ENCODE data around the gene RNF208.

Gene RNF208

DNA sequence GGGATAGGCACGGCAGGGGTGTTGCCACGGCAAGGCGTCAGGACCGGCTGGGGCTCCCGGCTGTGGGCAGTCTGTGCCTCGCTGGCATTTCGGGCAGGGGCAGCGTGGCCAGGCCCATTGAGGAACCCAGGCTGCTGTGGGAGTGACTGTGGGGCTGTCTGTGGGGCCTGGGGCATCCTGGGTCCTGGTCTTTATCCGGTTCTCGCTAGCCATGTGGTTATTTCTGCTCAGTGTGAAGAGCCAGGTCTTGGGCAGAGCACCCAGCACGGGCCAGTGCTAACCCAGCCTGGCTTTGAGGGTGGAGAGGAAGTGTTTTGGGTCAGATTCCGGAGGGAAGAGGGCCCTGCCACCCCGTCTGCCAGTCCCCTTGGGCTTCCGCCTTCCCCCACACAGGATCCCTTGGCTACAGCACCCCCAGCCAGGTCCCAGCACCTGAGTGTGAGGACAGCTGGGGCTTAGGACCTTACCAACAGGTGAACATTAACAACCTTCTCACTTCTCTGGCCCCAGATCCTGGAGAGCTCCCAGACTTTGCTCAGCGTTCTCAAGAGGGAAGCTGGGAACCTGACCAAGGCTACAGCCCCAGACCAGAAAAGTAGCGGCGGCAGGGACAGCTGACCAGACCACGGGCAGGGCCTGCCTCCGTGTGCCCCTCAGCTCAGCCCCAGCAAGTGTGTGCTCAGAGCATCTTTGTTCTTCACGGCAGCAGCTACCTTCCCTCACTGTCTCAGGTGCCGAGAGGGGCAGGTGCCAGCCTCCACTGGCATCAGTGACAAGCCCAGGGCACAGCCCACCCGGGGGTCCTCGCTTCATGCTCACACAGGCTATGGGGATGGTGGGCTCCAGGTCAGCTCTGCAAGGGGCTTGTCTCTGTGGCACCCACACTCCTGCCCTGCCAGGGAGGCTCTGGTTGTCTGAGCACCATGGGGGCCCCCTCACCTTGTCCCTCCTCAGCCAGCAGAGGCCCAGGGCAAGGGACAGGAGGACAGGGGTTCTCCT lies 32.4 kb downstream of the RNF208 start:
- DNase-seq = no peak

DNA sequence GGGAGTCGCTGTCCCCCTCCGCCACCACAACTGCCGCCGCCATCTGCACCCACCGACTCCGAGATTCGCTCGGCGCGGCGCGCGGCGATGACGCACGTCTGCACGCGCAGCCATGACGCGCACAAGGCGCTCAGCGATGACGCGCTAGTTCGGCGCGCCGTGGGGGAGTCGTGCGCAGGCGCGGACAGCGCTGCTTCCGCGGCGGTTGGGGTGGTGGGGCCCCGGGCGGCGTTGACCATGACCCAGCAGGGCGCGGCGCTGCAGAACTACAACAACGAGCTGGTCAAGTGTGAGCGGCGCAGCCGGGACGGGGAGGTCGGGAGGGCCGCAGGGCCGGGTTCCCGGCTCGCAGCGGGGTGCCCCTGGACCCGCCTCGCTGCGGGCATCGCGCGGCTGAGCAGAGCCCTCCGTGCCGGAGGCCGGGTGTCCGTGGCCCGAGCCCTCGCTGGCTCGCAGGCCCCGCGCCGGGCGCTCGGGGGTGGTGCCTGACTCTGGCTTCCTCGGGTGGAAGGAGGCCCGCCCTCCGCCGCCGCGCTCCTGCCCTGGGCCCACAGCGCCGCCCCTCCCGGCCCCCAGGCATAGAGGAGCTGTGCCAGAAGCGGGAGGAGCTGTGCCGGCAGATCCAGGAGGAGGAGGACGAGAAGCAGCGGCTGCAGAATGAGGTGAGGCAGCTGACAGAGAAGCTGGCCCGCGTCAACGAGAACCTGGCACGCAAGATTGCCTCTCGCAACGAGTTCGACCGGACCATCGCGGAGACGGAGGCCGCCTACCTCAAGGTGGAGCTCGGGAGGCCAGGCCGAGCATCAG lies 33.3 kb downstream of the RNF208 start, which contains the start of the genes ANAPC2 and SSNA1:
Gene ANAPC2, minus strand, starts transcription at position 71 of the 807 bp plus-strand sequence. Its CDS starts 28 bp downstream, at position 43.
Gene SSNA1, plus strand, starts transcription at position 187 of the 807 bp plus-strand sequence. Its CDS starts 51 bp downstream, at position 238.
- DNase-seq = peak; percentile 94

DNA sequence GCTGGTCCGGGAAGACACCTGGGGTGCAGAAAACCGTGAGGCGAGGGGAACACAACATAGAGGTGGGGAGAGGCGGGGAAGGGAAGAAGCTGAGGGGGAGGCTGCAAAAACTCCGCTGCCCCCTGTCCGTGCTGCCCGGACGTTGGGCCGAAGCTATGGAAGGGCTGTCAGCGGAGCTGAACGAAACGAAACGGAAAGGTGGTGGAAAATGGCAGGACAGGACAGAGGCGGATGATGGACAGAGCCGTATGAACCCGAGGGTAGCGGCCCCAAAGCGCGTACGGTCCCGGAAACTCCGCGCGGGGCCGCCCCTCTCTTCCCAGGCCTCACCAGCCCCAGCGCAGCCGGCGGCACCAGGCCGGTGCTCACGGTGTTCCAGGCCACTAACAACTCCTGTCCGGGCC lies 34.0 kb downstream of the RNF208 start:
- DNase-seq = no peak

DNA sequence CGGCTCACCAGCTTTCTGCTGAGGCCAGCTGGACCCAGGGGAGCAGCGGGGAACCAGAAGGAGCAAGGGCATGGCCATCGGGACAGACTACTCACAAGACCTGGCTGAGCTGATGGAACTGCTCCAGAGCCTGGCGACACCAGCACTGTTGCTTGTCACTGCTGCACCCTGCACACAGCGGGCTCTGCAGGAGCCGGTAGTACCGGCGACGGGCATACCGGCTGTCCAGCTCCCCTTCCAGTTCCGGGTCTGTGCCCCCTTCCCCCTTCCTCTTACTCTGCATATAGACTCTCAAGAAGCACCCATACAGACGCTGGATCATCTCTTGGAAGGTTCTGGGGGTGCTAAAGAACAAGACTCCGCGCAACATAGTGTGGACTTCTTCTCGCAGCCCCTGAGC lies 34.7 kb downstream of the RNF208 start:
- DNase-seq = no peak

DNA sequence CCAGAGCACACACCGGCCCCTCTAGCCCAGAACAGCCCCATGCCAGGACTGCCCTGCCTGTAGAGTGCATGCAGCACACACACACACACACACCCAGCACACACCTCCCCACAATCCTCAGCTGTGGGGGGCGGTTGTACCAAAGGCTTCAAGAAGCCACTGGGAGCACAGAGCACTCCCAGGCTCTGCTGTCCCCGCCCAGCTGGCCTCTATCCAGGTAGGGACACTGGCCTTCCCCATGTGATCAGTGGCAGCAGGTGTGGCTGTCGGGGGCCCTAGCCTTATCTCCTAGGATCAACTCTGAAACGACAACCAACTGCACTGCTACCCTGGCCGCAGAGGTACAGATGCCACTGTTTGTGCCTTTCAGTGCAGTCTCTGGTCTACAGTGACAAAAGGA lies 35.7 kb downstream of the RNF208 start:
- no peak for DNase-seq

DNA sequence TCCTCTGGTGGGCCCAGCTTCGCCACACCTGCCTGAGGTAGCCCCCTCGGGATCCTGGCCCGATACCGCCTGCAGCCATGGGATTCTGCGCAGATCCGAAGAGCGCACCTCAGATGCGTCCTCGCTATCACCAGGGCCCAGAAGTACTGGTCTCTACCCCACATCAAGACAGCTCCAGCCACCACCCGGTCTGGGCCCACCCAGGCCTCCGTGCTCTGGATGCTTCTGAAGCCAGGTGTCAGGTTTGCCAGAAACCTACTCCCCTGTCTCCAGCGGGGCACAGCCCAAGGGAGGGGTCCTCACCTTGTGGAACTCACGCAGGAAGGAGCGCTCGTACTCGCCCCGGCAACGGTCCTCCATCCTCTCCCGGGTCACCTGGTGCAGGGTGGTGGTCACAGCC lies 36.1 kb downstream of the RNF208 start:
- DNase-seq = no peak

DNA sequence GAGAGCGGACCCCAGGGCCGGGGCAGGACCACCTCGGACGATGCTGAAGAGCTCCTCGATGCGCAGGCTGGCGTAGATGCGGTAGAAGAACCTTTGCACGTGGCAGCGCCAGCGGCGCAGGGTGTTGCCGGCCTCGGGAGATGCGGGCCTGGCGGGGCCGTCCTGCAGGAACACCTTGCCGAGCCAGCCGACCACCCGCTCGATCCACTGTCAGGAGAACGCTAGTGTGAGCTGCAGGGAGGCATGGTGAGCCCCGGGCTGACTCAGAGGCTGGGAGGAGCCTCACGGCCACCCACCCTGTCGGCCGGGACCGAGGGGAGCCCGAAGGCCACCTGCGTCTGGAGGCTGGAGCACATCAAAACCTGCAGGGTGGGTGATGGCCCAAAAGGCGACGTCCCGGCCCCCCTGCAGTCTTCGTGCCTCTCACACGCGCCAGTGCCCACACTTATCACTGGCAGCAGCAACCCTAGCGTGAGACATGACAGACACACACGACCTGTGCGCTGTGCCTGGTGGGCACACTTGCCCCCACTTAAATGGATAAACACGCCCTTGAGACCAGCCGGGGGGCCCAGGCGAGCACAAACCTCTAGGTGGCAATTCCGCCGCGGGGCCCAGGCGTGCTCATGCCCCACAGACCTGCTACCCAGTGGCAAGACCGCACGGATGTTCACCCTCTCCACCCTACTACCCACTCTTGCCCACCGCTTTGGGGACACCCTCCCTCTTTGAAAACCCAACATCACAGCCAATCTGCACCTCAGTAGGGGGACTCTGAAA lies 37.0 kb downstream of the RNF208 start:
- no peak for DNase-seq

DNA sequence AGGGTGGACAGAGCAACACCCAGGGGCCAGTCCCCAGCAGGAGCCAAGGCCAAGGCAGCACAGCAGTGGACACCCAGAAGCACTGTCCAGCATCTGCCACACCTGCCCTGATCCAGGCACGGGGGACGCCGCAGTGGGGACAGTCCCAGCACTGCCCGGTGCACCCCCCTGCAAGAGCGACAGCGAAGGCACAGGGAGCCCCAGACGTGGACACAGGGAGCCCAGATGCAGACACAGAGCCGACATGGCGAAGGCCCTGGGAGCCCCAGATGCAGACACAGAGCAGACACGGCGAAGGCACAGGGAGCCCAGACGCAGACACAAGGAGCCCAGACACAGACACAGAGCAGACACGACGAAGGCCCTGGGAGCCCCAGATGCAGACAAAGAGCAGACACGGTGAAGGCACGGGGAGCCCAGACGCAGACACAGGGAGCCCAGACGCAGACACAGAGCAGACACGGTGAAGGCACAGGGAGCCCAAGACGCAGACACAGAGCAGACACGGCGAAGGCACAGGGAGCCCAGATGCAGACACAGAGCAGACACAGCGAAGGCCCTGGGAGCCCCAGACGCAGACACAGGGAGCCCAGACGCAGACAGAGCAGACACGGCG lies 38.0 kb downstream of the RNF208 start:
- DNase-seq = no peak

DNA sequence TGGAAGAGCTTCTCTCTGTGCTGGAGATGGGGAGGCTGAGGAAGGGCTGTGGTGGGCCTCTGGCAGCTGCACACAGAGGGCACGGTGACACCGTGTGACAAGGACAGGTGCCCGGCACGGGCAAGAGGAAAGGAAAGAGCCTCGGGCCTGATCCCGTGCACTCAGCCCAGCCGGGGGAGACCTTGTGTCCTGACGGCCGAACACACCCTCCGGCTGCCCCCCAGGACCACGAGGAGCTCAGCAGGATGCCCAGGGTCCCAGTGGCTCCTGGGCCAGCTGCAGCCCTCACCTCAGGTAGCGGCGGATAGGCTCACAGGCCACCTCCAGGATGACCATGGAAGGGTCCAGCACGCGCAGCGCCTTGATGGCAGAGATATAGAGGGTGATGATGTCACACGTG lies 39.2 kb downstream of the RNF208 start:
- DNase-seq = no peak

DNA sequence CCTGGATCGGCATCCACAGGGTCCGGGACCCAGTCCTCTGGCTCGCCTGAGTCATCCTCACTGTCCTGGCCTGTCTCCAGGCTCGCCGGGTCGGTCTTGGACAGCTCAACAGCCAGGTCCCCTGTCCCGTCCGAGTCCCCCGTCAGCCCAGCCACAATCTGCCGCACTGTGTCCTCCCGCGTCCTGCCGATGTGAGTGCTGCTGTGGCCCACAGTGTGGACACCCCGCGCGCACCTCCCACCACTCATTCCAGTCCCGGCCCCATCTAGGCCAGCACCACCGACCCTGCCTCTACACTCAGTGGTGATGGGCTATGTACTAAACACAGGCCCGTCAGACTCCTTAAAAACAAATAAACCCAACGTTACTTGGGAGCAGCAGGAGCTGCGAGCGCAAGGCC lies 40.4 kb downstream of the RNF208 start:
- DNase-seq = no peak

DNA sequence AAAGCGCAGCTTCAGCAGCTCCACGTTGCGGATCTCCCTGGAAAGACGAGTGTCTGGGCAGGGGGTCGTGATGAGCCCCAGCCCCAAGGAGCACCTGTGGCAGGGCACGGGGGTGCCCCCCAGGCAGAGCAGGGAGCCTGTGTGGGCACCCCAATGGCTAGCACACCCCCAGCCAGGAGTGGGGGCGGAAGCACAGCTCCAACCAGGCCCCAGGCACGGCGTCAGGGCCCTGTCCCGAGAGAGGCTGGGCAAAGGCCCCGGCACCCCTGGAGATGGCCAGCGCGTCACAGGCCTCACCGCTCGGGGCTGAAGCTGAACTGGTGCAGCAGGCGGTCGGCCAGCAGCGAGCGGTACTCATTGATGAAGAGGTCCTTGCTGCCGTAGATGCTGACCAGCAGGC lies 41.5 kb downstream of the RNF208 start:
- DNase-seq = no peak

DNA sequence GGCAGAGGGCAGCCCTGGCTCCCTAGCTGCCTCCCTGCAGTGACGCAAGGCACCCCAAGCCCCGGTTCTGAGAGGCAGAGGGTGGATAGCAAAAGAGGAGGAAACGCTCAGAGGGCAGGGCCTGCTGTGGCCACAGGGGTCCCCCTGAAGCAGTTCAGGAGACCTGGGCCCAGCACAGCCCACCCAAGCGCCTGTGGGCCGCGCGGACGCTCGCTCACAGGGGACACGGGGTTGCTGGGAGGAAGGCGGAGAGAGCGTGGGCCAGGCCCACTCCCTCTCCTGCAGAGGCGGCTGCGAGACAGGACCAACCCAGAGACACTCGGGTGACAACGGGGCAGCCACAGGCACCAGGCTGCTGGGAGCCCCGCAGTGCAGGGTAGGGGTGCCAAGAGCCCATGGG lies 42.3 kb downstream of the RNF208 start:
- DNase-seq = no peak

DNA sequence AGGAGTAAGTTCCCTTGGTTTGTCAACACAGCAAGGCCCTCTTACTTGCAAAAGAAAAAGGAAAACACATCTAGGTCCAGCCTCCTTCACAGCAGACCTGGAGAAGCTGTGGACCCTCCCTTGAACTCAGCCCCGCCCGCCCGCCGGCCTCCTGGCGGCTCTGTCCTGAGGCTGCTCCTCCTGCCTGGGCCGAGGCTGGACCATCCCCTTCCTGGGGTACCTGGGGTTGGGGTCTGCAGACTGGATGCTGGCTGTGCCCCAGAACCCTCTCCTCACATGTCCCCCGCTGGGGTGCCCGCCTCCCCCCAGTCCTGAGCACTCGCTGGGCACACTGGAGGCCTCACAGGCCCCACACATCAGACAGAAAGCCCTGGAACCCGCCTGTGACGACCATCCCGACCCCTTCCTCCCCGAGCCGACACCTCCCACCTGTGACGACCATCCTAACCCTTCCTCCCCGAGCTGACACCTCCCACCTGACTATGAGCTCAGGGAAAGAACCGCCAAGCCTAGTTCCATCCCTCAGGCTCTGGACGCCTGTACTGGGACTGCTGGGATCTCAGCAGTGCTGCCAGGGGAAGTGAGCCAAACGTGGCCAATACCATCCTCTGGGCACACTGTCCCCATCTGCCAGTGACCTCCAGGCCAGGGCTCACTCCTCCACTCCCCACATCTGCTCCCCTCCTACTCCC lies 43.0 kb downstream of the RNF208 start:
- no peak for DNase-seq

DNA sequence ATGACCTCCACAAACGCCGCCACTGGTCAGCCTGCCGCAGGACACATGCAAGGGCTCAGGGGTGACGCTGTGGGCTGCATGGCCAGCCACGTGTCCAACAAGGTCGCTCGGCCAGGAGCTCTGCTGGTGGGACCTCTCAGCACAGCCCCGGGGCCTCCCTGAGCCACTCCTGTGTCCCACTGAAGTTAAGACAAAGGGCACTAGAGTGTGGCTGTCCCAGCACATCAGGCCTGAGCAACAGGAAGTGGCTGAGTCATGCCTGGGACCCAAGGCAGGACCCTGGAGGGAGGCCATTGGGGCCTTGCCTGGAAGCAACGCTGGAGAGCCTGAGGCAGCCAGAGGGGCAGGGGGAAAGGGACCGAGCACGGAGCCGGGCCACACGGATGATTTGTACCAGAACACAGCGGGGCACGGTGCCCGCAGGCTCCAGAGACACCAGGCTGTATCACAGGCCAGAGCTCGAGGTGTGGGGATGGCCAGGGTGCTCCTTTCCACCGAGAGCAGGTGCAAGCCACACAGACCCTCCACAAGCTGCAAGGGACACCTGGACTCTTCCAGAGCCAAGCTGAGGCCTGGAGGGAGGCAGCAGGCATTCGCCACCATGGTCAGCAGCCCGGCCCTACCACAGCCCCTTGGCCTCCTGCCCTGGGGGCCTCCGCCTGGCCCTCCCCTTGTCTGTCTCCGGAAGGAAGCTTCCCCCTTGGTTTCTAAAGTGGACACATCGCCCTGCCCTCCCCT lies 43.7 kb downstream of the RNF208 start:
- no peak for DNase-seq

DNA sequence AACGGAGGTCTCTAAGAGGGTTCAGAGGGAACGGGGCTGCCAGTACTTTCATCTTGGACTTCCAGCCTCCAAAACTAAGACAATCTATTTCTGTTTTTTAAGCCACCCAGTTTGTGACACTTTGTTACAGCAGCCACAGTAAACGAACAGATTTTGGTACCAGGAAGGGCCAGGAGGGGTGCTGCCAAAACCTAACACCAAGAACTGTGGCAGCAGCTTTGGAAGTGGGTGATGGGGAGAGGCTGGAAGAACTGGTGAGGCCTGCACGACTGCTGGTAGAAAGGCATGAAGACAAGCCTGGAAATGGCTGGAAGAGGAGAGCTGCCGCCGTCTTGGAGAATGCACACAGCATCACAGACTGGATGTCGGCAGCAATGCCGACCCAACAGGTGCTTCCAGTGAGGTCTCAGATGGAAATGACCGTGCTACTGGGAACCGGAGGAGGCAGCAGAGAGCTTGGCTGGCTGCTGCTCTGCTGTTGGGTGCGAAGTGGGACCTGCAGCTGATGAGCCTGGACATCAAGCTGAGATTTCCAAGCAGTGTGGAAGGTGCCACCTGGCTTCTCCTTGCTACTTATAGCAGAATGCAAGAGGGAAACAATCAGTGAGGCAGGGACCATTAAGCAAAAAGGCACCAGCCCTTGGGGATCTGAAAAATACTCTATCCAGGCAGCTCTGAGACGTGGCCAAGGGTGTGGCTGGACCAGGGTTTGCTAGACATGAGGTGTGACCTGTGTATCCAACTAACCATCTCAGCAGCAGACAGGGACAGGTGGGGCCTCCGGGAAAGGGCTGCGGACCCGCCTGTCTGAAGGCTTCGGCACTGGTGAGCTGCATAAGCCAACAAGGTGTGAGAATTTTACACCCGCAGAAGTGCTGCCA lies 45.5 kb downstream of the RNF208 start:
- DNase-seq = peak; percentile 47

DNA sequence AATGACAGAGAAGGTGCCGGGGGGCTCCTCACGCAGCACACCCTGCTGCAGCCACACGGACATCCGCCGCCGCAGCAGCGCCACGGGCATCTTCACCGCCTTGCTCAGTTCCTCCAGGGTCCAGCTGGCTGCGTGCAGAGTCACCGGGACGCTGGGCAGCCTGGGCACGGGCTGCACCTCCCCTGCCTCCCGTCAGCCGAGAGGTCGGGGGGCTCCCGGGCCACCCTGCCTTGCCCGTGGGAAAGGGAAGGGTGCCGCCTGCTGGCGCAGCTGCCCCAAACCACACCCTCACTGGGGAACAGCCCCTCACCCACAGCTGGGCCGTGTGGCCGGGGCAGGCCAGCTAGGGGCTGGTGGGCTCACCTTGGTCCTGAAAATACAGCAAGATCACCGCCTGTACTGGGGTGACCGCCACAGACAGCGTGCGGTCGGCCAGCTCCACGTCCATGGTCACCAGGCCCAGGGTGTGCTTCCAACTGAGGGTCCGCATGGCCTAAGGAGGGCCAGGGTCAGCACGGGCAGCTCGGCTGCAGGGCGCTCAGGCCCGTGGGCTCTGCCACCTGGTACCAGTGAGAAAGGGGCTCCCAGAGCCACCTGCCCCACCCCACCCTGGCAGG lies 46.6 kb downstream of the RNF208 start:
- DNase-seq = no peak

DNA sequence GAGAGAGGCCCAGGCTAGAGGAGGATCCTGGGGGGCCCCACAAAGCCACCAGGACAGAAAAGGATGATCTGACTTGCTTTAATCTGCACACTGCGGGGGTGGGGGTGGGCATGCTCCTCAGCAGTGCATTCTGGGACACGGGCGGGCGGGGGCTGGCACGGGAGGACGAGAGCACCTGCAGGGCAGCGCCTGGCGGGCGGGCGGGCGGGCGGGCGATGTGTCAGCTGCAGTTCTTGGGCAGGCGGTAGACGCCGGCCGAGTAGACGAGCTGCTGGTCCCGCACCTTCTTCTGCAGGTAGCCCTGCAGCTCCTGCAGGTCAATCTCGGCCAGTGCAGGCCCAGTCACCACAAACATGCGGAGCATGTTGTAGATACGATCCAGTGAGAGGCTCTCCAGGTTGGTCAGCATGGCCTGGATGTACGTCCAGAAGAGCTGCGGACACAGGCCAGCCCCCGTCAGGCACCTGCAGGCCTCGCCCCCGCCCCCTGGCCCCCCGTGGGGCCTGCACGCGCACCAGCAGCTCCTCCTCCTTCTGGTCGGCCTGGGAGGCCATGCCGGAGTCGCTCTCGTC lies 47.2 kb downstream of the RNF208 start:
- DNase-seq = peak; percentile 47

DNA sequence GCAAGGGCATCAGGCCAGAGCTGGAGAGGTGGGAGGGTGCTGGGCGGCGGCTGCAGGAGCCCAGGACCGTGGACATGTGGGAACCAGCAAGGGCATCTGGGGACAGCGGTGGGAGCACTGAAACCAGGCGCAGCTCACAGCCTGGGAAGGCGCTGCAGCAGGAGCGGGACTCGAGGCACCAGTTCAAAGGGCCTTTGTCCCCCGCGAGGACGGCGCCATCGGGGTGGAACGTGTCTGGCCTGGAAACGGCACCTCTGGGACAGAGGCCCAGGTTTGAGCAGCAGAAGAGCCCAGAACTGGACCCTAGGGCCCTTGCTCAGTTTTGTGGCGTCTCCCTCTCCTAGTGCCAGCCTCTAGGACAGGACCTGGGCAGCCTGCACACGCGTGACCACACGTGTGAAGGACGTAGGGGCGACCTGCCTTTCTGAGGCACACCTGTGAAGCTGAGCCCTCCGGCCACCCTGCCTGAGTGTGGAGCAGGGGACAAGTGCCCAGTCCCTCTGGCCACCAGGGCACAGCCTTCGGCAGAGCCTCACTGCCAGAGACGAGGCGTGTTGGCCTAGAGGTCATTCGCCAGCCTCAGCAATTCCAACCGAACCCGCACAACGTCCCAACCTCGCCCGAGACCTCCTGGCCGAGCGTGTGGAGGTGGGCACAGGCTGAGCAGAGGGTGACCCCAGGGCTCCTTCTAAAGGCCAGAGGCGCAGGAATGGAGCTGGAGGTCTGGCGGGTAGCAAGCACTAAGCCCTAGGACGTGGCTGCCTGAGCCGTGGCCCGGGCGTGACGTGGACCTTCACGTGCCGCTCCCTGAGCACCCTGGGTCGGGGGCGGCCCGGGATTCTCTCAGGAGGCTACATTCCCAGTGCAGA lies 48.0 kb downstream of the RNF208 start:
- no peak for DNase-seq

All from stimulated activated CD4-positive, alpha-beta T cell treated with anti-CD3 and anti-CD28 coated beads, Interleukin-15, amount 100 ng/mL, for 24 hours (primary cell).